ENCODE measurements around the gene ITPKC.

The ITPKC gene

DNA sequence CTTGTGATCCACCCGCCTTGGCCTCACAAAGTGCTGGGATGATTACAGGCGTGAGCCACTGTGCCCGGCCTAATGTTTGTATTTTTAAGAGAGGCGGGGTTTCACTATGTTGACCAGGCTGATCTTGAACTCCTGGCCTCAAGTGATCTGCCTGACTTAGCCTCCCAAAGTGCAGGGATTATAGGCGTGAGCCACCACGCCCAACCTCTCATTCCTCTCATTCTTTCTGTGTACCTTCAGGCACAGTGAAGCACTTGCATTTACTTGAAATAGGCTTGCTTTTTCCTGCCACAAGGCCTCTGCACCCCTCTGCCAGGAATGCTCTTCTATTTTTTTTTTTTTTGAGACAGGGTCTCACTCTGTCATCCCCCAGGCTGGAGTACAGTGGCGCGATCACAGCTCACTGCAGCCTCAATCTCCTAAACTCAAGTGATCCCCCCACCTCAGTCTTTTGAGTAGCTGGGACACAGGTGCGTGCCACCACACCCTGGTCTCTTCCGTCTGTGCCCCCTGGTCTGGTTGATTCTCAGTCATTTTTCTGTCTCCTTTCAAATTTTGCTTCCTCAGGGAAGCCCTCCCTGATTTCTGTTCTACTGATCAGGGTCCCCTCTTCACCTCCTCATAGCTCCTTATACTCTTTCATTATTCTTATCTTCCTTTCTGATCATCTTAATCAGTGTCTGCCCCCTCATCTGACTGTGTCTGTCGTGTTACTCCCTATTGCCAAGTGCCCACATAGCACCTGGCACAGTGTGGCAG, 18.3 kb downstream of the ITPKC start:
- no peaks in the 10 kb centered on the region for H3K27me3 ChIP-seq (ENCODE audit: insufficient read depth, low read length, poor library complexity, severe bottlenecking)
- no peaks in the 10 kb centered on the region for H3K4me1 ChIP-seq (ENCODE audit: insufficient read depth, low read length, poor library complexity, severe bottlenecking)
- no peaks in the 10 kb centered on the region for H3F3A ChIP-seq (ENCODE audit: low read depth)
- TF ChIP-seq, protein P1, sequence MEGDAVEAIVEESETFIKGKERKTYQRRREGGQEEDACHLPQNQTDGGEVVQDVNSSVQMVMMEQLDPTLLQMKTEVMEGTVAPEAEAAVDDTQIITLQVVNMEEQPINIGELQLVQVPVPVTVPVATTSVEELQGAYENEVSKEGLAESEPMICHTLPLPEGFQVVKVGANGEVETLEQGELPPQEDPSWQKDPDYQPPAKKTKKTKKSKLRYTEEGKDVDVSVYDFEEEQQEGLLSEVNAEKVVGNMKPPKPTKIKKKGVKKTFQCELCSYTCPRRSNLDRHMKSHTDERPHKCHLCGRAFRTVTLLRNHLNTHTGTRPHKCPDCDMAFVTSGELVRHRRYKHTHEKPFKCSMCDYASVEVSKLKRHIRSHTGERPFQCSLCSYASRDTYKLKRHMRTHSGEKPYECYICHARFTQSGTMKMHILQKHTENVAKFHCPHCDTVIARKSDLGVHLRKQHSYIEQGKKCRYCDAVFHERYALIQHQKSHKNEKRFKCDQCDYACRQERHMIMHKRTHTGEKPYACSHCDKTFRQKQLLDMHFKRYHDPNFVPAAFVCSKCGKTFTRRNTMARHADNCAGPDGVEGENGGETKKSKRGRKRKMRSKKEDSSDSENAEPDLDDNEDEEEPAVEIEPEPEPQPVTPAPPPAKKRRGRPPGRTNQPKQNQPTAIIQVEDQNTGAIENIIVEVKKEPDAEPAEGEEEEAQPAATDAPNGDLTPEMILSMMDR (conservative IDR thresholded peaks at IDR 0.05; ENCODE audit: low read length): no peak
- no peak for TF ChIP-seq EZH2phosphoT487 (IDR thresholded peaks at IDR 0.05; ENCODE audit: borderline replicate concordance)
- no peak overlapping the region for H2AFZ ChIP-seq (ENCODE audit: low read length)
- H3K4me2 ChIP-seq (ENCODE audit: low read depth, low read length, poor library complexity, severe bottlenecking): no peak overlapping the region
- H3K9me2 ChIP-seq (replicated peaks; ENCODE audit: low read depth, low read length): no peaks in the 10 kb centered on the region
- no peaks in the 10 kb centered on the region for H3K79me2 ChIP-seq (ENCODE audit: insufficient read depth, low read length)
- no peak overlapping the region for H3K4me3 ChIP-seq (ENCODE audit: low read length, poor library complexity, severe bottlenecking)
- no peaks in the 10 kb centered on the region for H4K20me1 ChIP-seq (ENCODE audit: insufficient read depth, low read length, poor library complexity, severe bottlenecking)
- no peak overlapping the region for H3K9ac ChIP-seq (ENCODE audit: low read depth, low read length, poor library complexity, severe bottlenecking)
- H3K9me3 ChIP-seq (ENCODE audit: insufficient read depth, low read depth, low read length): no peaks in the 10 kb centered on the region
- H3K36me3 ChIP-seq (ENCODE audit: insufficient read depth, low read length): no peaks in the 10 kb centered on the region

DNA sequence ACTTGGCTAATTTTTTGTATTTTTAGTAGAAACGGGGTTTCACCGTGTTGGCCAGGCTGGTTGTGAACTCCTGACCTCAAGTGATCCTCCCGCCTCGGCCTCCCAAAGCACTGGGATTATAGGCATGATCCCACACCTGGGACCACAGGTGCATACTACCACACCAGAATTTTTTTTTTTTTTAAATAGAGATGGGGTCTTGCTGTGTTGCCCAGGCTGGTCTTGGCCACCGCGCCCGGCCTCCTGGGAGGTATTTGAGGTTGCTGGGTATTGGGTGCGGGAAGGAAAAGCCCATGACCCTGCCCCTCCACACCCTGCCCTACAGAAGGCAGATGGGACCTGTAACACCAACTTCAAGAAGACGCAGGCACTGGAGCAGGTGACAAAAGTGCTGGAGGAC, 19.7 kb downstream of the ITPKC start:
- no peak overlapping the region for H2AFZ ChIP-seq (ENCODE audit: low read length)
- no peaks in the 10 kb centered on the region for H4K20me1 ChIP-seq (ENCODE audit: insufficient read depth, low read length, poor library complexity, severe bottlenecking)
- H3K36me3 ChIP-seq (ENCODE audit: insufficient read depth, low read length): no peaks in the 10 kb centered on the region
- no peak for TF ChIP-seq EZH2phosphoT487 (IDR thresholded peaks at IDR 0.05; ENCODE audit: borderline replicate concordance)
- TF ChIP-seq, protein P1 (conservative IDR thresholded peaks at IDR 0.05; ENCODE audit: low read length): no peak
- H3K4me3 ChIP-seq (ENCODE audit: low read length, poor library complexity, severe bottlenecking): no peak overlapping the region
- H3K9ac ChIP-seq (ENCODE audit: low read depth, low read length, poor library complexity, severe bottlenecking): no peak overlapping the region
- no peaks in the 10 kb centered on the region for H3K4me1 ChIP-seq (ENCODE audit: insufficient read depth, low read length, poor library complexity, severe bottlenecking)
- H3K79me2 ChIP-seq (ENCODE audit: insufficient read depth, low read length): no peaks in the 10 kb centered on the region
- H3K27me3 ChIP-seq (ENCODE audit: insufficient read depth, low read length, poor library complexity, severe bottlenecking): no peaks in the 10 kb centered on the region
- no peaks in the 10 kb centered on the region for H3K9me3 ChIP-seq (ENCODE audit: insufficient read depth, low read depth, low read length)
- H3F3A ChIP-seq (ENCODE audit: low read depth): no peaks in the 10 kb centered on the region
- no peaks in the 10 kb centered on the region for H3K9me2 ChIP-seq (replicated peaks; ENCODE audit: low read depth, low read length)
- H3K4me2 ChIP-seq (ENCODE audit: low read depth, low read length, poor library complexity, severe bottlenecking): no peak overlapping the region

DNA sequence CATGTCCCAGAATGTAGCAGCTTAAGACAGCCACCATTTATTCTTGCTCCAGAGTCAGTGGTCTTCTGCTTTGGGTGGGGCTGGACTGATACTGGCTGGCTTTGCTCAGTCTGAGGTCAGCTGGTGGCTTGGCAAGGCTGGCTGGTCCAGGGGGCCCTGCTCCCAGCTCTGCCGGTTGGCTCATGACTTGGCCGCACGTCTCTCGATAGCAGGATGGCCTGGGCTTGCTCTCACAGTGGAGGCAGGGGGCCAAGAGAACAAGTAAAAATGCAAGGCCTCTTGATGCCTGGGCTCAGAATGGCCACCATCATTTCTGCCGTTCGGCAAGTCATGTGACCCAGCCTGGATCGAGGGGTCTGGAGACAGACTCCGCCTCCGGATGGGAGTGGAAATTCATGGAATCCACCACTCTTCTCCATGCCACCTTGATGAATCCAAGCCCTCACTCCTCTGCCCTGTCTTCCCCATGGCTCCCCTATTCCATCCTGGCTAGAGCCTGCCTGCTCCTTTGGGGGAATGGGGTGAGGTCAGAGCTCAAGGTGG, 20.3 kb downstream of the ITPKC start:
- Histone ChIP-seq H3K36me3 (ENCODE audit: insufficient read depth, low read length) (no peaks in the 10 kb centered on the region), H3K9me3 (ENCODE audit: insufficient read depth, low read depth, low read length) (no peaks in the 10 kb centered on the region), H3K4me2 (ENCODE audit: low read depth, low read length, poor library complexity, severe bottlenecking) (no peak overlapping the region), H3F3A (ENCODE audit: low read depth) (no peaks in the 10 kb centered on the region), H3K79me2 (ENCODE audit: insufficient read depth, low read length) (no peaks in the 10 kb centered on the region), H3K9ac (ENCODE audit: low read depth, low read length, poor library complexity, severe bottlenecking) (no peak overlapping the region), H3K27me3 (ENCODE audit: insufficient read depth, low read length, poor library complexity, severe bottlenecking) (no peaks in the 10 kb centered on the region), H3K4me3 (ENCODE audit: low read length, poor library complexity, severe bottlenecking) (no peak overlapping the region), H2AFZ (ENCODE audit: low read length) (no peak overlapping the region), H3K4me1 (ENCODE audit: insufficient read depth, low read length, poor library complexity, severe bottlenecking) (no peaks in the 10 kb centered on the region), H3K9me2 (replicated peaks; ENCODE audit: low read depth, low read length) (no peaks in the 10 kb centered on the region), H4K20me1 (ENCODE audit: insufficient read depth, low read length, poor library complexity, severe bottlenecking) (no peaks in the 10 kb centered on the region)
- no peak for TF ChIP-seq EZH2phosphoT487 (IDR thresholded peaks at IDR 0.05; ENCODE audit: borderline replicate concordance)
- TF ChIP-seq, protein P1 (conservative IDR thresholded peaks at IDR 0.05; ENCODE audit: low read length): no peak
